Measurements from ENCODE around the gene TBC1D14.

DNA sequence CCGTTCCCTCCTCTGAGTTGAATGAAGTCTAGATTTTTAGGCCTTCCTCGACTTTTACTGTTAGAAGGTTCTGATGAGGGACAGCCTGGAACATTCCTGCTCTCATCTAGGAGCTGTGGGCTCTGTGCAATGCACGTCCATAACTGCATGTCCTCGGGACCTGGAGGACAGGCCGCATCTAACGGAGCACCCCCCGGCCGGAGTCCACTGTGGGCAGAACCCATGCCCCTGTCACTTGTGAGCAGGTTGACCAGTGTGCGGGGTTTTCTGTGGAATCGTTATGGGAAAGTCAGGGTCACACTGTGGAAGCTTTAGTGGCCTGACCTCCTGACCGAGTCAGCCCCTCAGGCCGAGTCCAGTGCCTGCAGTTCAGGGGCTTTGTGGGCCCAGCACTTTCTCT is 114.3 kb downstream of the TBC1D14 start:
- TF ChIP-seq, protein P1, sequence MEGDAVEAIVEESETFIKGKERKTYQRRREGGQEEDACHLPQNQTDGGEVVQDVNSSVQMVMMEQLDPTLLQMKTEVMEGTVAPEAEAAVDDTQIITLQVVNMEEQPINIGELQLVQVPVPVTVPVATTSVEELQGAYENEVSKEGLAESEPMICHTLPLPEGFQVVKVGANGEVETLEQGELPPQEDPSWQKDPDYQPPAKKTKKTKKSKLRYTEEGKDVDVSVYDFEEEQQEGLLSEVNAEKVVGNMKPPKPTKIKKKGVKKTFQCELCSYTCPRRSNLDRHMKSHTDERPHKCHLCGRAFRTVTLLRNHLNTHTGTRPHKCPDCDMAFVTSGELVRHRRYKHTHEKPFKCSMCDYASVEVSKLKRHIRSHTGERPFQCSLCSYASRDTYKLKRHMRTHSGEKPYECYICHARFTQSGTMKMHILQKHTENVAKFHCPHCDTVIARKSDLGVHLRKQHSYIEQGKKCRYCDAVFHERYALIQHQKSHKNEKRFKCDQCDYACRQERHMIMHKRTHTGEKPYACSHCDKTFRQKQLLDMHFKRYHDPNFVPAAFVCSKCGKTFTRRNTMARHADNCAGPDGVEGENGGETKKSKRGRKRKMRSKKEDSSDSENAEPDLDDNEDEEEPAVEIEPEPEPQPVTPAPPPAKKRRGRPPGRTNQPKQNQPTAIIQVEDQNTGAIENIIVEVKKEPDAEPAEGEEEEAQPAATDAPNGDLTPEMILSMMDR (IDR thresholded peaks at IDR 0.05; ENCODE audit: insufficient read depth, low read length, poor library complexity, severe bottlenecking): no peak
- TF ChIP-seq EZH2phosphoT487 (conservative IDR thresholded peaks at IDR 0.05; ENCODE audit: low read length): no peak

All from SU-DHL-6 (cell line).